DND-41 (cell line): ENCODE data around the gene MRRF.

Experiments used
- CTCF ChIP-seq: IDR thresholded peaks from 2 replicates; pipeline ENCODE4 v1.5.1; 2012; ENCODE audit warnings: borderline replicate concordance, low read length, moderate library complexity, mild to moderate bottlenecking; ENCODE audit not compliant: poor library complexity, severe bottlenecking; ENCODE audit errors: extremely low read depth
- EZH2 ChIP-seq: IDR thresholded peaks from 3 replicates; pipeline ENCODE4 v1.6.1; 2012; ENCODE audit warnings: borderline replicate concordance, low read depth, mild to moderate bottlenecking, moderate library complexity, low read length, inconsistent platforms; ENCODE audit not compliant: severe bottlenecking

- TF ChIP-seq CTCF (no peak), EZH2 (no peak)
Measured at GRCh38 chr9:122372856-122373845, 108.5 kb downstream of the MRRF start.
